Left kidney (tissue), 2 donors: Measurements from ENCODE around the gene KIF25. TPM values are rescaled to one million over a fixed set of nuclear protein-coding genes. Genes with fewer than 3 reads are reported as not detected.
"Not testable (repeated sequence)": the region's sequence is repeated elsewhere in the genome, so short reads cannot be mapped to it uniquely, and the experiment has no call there.

Source experiments
- DNase-seq: peaks from one replicate; pipeline ENCODE4 v3.0.0-alpha.2; 2013
- polyA plus RNA-seq: library from polyadenylated mRNA; unstranded; fragments of 120-200 nt; gene quantifications from one replicate; pipeline ENCODE4 v1.2.1, GENCODE V29; 2013; ENCODE audit not compliant: insufficient read length

Gene KIF25
- polyA plus RNA-seq, 1 donor: 0.76 TPM

- no peak for DNase-seq
Measured at GRCh38 chr6:167975458-167975857, 22.0 kb upstream of the KIF25 start.

- not testable (repeated sequence) for DNase-seq
Measured at GRCh38 chr6:167976116-167976657, 21.3 kb upstream of the KIF25 start.

- no peak for DNase-seq
Measured at GRCh38 chr6:167976708-167977107, 20.8 kb upstream of the KIF25 start.

GRCh38 chr6:167977717-167978467 lies 19.6 kb upstream of the KIF25 start:
- no peak for DNase-seq

- no peak for DNase-seq
Measured at GRCh38 chr6:167978607-167979006, 18.9 kb upstream of the KIF25 start.

GRCh38 chr6:167979436-167980139 lies 17.9 kb upstream of the KIF25 start:
- no peak for DNase-seq

- no peak for DNase-seq
Measured at GRCh38 chr6:167980911-167981580, 16.4 kb upstream of the KIF25 start.

- DNase-seq: no peak
Measured at GRCh38 chr6:167981916-167982462, 15.5 kb upstream of the KIF25 start.

GRCh38 chr6:167984144-167984719 lies 13.2 kb upstream of the KIF25 start:
- no peak for DNase-seq

- DNase-seq: no peak
Measured at GRCh38 chr6:167984876-167985604, 12.4 kb upstream of the KIF25 start.

- no peak for DNase-seq
Measured at GRCh38 chr6:167985911-167986595, 11.4 kb upstream of the KIF25 start.

GRCh38 chr6:167987396-167988153 lies 9.9 kb upstream of the KIF25 start:
- DNase-seq: no peak

- DNase-seq: no peak
Measured at GRCh38 chr6:167988154-167988495, 9.3 kb upstream of the KIF25 start.

GRCh38 chr6:167988945-167989841 lies 8.3 kb upstream of the KIF25 start:
- no peak for DNase-seq

GRCh38 chr6:167990016-167990945 lies 7.2 kb upstream of the KIF25 start:
- no peak for DNase-seq

GRCh38 chr6:167993169-167993568 lies 4.3 kb upstream of the KIF25 start:
- no peak for DNase-seq

GRCh38 chr6:167993831-167994230 lies 3.6 kb upstream of the KIF25 start:
- no peak for DNase-seq

GRCh38 chr6:167995302-167995701 lies 2.2 kb upstream of the KIF25 start:
- no peak for DNase-seq
